Measurements from ENCODE around the gene CTBP1. TPM values are rescaled to one million over a fixed set of nuclear protein-coding genes. Genes with fewer than 3 reads are reported as not detected.

Gene CTBP1
- total and polyA plus RNA-seq, 2 of the 8 experiments (the other 6 are each of a cell fraction or from before 2014, with no cell fraction given), result 128 to 185 TPM

DNA sequence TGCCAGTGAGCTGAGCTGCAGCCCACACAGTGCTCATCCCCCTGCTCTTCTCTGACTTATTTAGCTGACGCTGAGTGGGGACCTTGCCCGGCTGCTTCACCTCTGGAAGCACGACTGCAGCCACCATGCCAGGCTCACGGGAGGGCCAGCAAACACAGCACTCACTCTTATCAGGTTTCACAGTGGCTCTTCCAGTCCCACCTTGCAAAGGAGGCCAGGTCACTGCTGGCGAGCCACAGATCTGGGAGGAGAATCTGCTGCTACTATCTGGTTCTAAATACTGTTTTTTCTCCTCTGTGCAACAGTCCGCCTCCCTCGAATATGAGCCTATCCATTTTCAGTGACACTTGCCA lies 69.9 kb downstream of the CTBP1 start (continued):
- TF ChIP-seq, protein P1, sequence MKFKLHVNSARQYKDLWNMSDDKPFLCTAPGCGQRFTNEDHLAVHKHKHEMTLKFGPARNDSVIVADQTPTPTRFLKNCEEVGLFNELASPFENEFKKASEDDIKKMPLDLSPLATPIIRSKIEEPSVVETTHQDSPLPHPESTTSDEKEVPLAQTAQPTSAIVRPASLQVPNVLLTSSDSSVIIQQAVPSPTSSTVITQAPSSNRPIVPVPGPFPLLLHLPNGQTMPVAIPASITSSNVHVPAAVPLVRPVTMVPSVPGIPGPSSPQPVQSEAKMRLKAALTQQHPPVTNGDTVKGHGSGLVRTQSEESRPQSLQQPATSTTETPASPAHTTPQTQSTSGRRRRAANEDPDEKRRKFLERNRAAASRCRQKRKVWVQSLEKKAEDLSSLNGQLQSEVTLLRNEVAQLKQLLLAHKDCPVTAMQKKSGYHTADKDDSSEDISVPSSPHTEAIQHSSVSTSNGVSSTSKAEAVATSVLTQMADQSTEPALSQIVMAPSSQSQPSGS (IDR thresholded peaks at IDR 0.05; ENCODE audit: low read length), result no peak
- TF ChIP-seq CBX5 (IDR thresholded peaks at IDR 0.05; ENCODE audit: low read depth, low read length), result no peak
